ENCODE measurements around the gene ARHGEF12.

ARHGEF12 gene

DNA sequence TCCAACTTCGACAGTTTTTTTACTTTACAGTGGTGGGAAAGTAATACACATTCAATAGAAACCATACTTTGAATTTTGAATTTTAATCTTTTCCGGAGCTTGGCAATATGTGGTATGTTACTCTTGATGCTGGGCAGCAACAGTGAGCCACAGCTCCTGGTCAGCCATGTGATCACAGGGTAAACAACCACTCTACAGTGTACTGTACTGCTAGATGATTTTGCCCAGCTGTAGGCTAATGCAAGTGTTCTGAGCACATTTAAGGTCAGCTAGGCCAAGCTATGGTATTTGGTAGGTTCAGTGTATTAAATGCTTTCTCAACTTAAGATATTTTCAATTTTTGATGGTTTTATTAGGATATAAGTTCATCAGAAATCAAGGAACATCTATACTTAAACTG, 126.6 kb downstream of the ARHGEF12 start:
- H3K27me3 ChIP-seq, result no peaks in the 10 kb centered on the region
- peaks cover 85 to 99% (median 87%) of the 10 kb centered on the region in 3 donors for H3K36me3 ChIP-seq
- intact Hi-C loops (cut with DNase I; ENCODE audit: low total_unique reads), result no loop called here
- no peaks in the 10 kb centered on the region for H3K9me3 ChIP-seq
- TF ChIP-seq, protein P1, sequence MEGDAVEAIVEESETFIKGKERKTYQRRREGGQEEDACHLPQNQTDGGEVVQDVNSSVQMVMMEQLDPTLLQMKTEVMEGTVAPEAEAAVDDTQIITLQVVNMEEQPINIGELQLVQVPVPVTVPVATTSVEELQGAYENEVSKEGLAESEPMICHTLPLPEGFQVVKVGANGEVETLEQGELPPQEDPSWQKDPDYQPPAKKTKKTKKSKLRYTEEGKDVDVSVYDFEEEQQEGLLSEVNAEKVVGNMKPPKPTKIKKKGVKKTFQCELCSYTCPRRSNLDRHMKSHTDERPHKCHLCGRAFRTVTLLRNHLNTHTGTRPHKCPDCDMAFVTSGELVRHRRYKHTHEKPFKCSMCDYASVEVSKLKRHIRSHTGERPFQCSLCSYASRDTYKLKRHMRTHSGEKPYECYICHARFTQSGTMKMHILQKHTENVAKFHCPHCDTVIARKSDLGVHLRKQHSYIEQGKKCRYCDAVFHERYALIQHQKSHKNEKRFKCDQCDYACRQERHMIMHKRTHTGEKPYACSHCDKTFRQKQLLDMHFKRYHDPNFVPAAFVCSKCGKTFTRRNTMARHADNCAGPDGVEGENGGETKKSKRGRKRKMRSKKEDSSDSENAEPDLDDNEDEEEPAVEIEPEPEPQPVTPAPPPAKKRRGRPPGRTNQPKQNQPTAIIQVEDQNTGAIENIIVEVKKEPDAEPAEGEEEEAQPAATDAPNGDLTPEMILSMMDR (IDR thresholded peaks at IDR 0.05), result no peak
- no peak overlapping the region for H3K27ac ChIP-seq
- no peak overlapping the region for H3K4me3 ChIP-seq
- DNase-seq, result no peak
- no peaks in the 10 kb centered on the region for H3K4me1 ChIP-seq

DNA sequence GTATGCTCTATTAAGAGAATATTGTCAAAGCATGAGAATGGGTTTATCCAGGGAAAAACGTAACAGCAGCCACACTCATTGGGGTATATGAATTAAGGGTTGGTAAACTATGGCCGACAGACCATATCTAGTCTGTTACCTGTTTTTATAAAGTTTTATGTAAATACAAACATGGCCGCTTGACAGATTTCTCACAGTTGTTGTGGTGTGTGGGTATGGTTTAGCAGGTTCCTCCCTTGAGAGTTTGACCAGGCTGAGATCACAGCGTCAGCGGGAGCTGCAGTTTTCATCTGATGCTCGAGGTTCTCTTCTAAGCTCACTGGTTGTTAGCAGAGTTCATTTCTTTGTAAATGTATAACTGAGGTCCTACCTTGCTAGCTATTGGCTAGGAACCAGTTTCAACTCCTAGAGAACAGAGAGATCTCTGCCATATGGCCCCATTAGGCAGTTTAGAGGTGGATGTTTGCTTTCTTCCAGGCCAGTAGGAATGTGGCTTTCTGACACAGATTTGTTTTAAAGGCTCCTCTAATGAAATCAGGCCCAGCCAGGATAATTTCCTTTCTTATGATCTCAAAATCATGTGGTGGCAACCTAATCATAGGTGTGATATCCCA, 129.8 kb downstream of the ARHGEF12 start:
- no peak overlapping the region for H3K27ac ChIP-seq
- no peaks in the 10 kb centered on the region for H3K4me1 ChIP-seq
- no peaks in the 10 kb centered on the region for H3K27me3 ChIP-seq
- intact Hi-C loops (cut with DNase I; ENCODE audit: low total_unique reads), result no loop called here
- H3K36me3 ChIP-seq, result peaks cover 80 to 97% (median 89%) of the 10 kb centered on the region in 3 donors
- no peak overlapping the region for H3K4me3 ChIP-seq
- H3K9me3 ChIP-seq, result no peaks in the 10 kb centered on the region
- TF ChIP-seq, protein P1 (IDR thresholded peaks at IDR 0.05), result no peak
- DNase-seq, result no peak

DNA sequence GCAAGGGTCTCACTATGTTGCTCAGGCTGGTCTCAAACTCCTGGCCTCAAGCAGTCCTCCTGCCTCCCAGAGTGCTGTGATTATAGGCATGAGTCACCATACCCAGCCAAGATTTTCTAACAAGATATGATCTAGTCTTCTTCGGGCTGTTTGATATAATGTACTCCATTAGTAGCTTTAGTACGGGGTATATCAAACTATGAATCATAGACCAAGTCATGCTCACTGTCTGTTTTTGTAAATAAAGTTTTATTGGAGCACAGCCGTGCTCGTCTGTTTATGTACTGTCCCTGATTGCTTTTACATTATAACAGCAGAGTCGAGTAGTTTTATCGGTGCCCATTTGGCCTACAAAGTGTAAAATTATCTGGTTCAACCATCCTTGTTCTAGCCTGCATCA, 131.4 kb downstream of the ARHGEF12 start:
- H3K4me1 ChIP-seq, result no peaks in the 10 kb centered on the region
- intact Hi-C loops (cut with DNase I; ENCODE audit: low total_unique reads), result no loop called here
- TF ChIP-seq, protein P1 (IDR thresholded peaks at IDR 0.05), result no peak
- H3K36me3 ChIP-seq, result peaks cover 75 to 97% (median 77%) of the 10 kb centered on the region in 3 donors
- no peak overlapping the region for H3K27ac ChIP-seq
- no peaks in the 10 kb centered on the region for H3K9me3 ChIP-seq
- H3K4me3 ChIP-seq, result no peak overlapping the region
- no peaks in the 10 kb centered on the region for H3K27me3 ChIP-seq
- no peak for DNase-seq

DNA sequence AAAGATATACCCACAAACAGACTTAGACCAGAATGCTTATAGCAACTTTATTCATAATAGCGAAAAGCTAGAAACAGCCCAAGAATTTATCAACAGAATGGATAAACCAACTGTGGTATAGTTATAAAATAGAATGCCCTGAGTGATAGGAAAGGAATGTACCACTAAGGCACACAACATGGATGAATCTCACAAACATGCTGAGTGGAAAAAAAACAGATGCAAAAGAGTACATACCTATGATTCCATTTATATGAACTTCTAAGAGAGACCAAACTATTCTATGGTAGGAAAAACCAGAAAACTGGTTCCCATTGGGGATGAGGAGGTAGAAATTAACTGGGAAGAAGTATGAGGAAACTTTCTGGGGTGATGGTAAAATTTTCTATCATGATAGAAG, 134.9 kb downstream of the ARHGEF12 start:
- H3K36me3 ChIP-seq, result peaks cover 80 to 98% (median 82%) of the 10 kb centered on the region in 3 donors
- no peak overlapping the region for H3K27ac ChIP-seq
- no peak for DNase-seq
- H3K4me3 ChIP-seq, result no peak overlapping the region
- intact Hi-C loops (cut with DNase I; ENCODE audit: low total_unique reads), result no loop called here
- TF ChIP-seq, protein P1 (IDR thresholded peaks at IDR 0.05), result no peak
- no peaks in the 10 kb centered on the region for H3K27me3 ChIP-seq
- H3K4me1 ChIP-seq, result no peaks in the 10 kb centered on the region
- H3K9me3 ChIP-seq, result no peaks in the 10 kb centered on the region

DNA sequence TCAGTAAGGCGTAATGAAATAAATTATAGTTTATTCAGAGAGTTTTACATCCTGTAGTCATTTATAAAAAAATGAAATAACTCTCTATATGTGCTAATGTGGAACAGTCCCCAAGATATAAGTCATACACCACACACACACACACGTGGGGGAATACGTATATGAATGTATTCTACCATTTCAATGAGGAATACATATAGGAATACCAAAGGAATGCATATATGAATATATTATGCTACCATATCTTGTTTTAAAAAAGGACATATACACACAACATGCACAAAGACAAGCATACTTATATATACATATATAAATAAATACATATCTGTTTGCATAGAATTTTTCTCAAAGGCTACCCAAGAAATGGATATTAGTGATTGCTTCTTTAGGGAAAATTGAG, 135.8 kb downstream of the ARHGEF12 start:
- no peaks in the 10 kb centered on the region for H3K27me3 ChIP-seq
- no peak overlapping the region for H3K27ac ChIP-seq
- intact Hi-C loops (cut with DNase I; ENCODE audit: low total_unique reads), result no loop called here
- no peaks in the 10 kb centered on the region for H3K9me3 ChIP-seq
- no peak for DNase-seq
- TF ChIP-seq, protein P1 (IDR thresholded peaks at IDR 0.05), result no peak
- H3K4me1 ChIP-seq, result no peaks in the 10 kb centered on the region
- H3K4me3 ChIP-seq, result no peak overlapping the region
- H3K36me3 ChIP-seq, result peaks cover 80 to 97% (median 84%) of the 10 kb centered on the region in 3 donors

DNA sequence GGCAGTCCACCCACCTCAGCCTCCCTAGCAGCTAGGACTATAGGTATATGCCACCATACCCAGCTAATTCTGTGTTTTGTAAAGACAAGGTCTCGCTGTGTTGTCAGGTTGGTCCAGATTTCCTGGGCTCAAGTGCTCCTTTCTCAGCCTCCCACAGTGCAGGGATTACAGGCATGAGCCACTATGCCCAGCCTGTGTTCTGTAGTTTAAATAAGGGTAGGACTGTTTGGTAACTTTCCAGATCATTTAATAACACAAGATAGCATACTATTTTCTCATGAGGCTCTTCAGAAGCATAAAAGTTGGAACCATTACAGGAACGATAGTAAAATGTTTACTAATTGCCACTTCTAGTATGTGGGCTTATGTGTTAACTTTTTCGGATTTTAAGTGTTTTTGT, 137.3 kb downstream of the ARHGEF12 start:
- TF ChIP-seq, protein P1 (IDR thresholded peaks at IDR 0.05), result no peak
- Histone ChIP-seq H3K4me1 (no peaks in the 10 kb centered on the region), H3K4me3 (no peak overlapping the region), H3K27me3 (no peaks in the 10 kb centered on the region), H3K27ac (no peak overlapping the region), H3K9me3 (no peaks in the 10 kb centered on the region), H3K36me3 (peaks cover 81 to 97% (median 84%) of the 10 kb centered on the region in 3 donors)
- intact Hi-C loops (cut with DNase I; ENCODE audit: low total_unique reads), result no loop called here
- no peak for DNase-seq
